GM23248 (cell line): ENCODE measurements around the gene IQSEC1. TPM values are rescaled to one million over a fixed set of nuclear protein-coding genes. Genes with fewer than 3 reads are reported as not detected.

Source experiments
- DNase-seq: peaks from one replicate; pipeline ENCODE4 v3.0.0-alpha.2; 2015
- H2AFZ ChIP-seq: fragments of 200-600 bp; sonication (generic); 2 replicates; pipeline ENCODE4 v1.6.1; 2016; ENCODE audit warnings: antibody characterized with exemption
- H3F3A ChIP-seq: fragments of 200-600 bp; sonication (generic); 2 replicates; pipeline ENCODE4 v1.6.1; 2016; ENCODE audit warnings: mild to moderate bottlenecking, antibody characterized with exemption, mixed run types; ENCODE audit not compliant: insufficient read depth
- H3K27ac ChIP-seq: fragments of 200-600 bp; sonication (generic); 2 replicates; pipeline ENCODE4 v1.5.1; 2016; ENCODE audit warnings: mild to moderate bottlenecking
- H3K27me3 ChIP-seq: fragments of 200-600 bp; sonication (generic); replicated peaks from 2 replicates; pipeline ENCODE4 v1.6.1; 2016; ENCODE audit warnings: mild to moderate bottlenecking; ENCODE audit not compliant: insufficient read depth
- H3K36me3 ChIP-seq: fragments of 200-600 bp; sonication (generic); 2 replicates; pipeline ENCODE4 v1.6.1; 2016; ENCODE audit warnings: low read depth, mild to moderate bottlenecking
- H3K4me1 ChIP-seq: fragments of 200-600 bp; sonication (generic); 2 replicates; pipeline ENCODE4 v1.6.1; 2016; ENCODE audit warnings: mild to moderate bottlenecking; ENCODE audit not compliant: insufficient read depth
- H3K4me2 ChIP-seq: fragments of 200-600 bp; sonication (generic); one replicate; pipeline ENCODE4 v1.6.1; 2016; ENCODE audit warnings: mild to moderate bottlenecking; ENCODE audit not compliant: unreplicated experiment
- H3K4me3 ChIP-seq: fragments of 200-600 bp; sonication (generic); 2 replicates; pipeline ENCODE4 v1.5.1; 2016; ENCODE audit warnings: mild to moderate bottlenecking
- H3K79me2 ChIP-seq: fragments of 200-600 bp; sonication (generic); 2 replicates; pipeline ENCODE4 v1.6.1; 2016; ENCODE audit warnings: mild to moderate bottlenecking; ENCODE audit not compliant: insufficient read depth
- H3K9ac ChIP-seq: fragments of 200-600 bp; sonication (generic); 2 replicates; pipeline ENCODE4 v1.6.1; 2016; ENCODE audit warnings: mild to moderate bottlenecking
- H3K9me2 ChIP-seq: fragments of 200-600 bp; sonication (generic); 2 replicates; pipeline ENCODE4 v1.6.1; 2016; ENCODE audit warnings: mixed run types, mild to moderate bottlenecking, moderate library complexity; ENCODE audit not compliant: insufficient read depth
- H3K9me3 ChIP-seq: fragments of 200-600 bp; sonication (generic); one replicate; pipeline ENCODE4 v1.6.1; 2017; ENCODE audit warnings: low read depth
- H4K20me1 ChIP-seq: fragments of 200-600 bp; sonication (generic); 2 replicates; pipeline ENCODE4 v1.6.0; 2016; ENCODE audit not compliant: insufficient read depth
- EZH2 ChIP-seq: fragments of 200-600 bp; sonication (generic); IDR thresholded peaks from 2 replicates; pipeline ENCODE4 v1.6.1; 2018; ENCODE audit warnings: antibody characterized with exemption, mild to moderate bottlenecking; ENCODE audit not compliant: insufficient read depth, poor library complexity, severe bottlenecking
- EZH2phosphoT487 ChIP-seq: fragments of 200-600 bp; sonication (generic); IDR thresholded peaks from 2 replicates; pipeline ENCODE4 v1.6.1; 2018; ENCODE audit warnings: antibody characterized with exemption, moderate library complexity, mild to moderate bottlenecking, low read depth; ENCODE audit not compliant: insufficient read depth
- WGBS, 2 experiments: methylation state at CpG; one replicate each; pipeline ENCODE4 v1.1.6; 2015 to 2017; ENCODE audit warnings: low lambda C conversion rate in 2 of 2, low coverage in 1 of 2; ENCODE audit errors: missing lambda C conversion rate in 2 of 2; 5-methylcytosine and 5-hydroxymethylcytosine counted together
- in situ Hi-C: fragments of 300-500 bp; cut with MboI; formaldehyde crosslinking; loops from 2 replicates; pipeline ENCODE4 v1.15.0; 2020
- polyA plus RNA-seq: library from polyadenylated mRNA; unstranded; fragments of >200 nt; fragmentation: Nextera tagmentation; extraction: Ambion mirVana; gene quantifications from 2 replicates; pipeline ENCODE4 v1.2.1, GENCODE V29; 2016
- total RNA-seq: library from RNA; depleted of rRNA; stranded (reverse); fragments of >200 nt; shearing (Covaris generic); gene quantifications from 2 replicates; pipeline ENCODE4 v1.2.3, GENCODE V29; 2014

IQSEC1 gene
- total and polyA plus RNA-seq, 2 experiments from 2014 or later = 5.1 to 21.6 TPM

GRCh38 chr3:13008155-13008995 lies 64.9 kb downstream of the IQSEC1 start:
- Histone ChIP-seq H3K4me1 (no peaks in the 10 kb centered on the region), H3K27me3 (peaks cover 10% of the 10 kb centered on the region), H3K27ac (no peak overlapping the region), H3K9ac (no peak overlapping the region), H3K9me2 (no peaks in the 10 kb centered on the region), H3K79me2 (no peaks in the 10 kb centered on the region), H2AFZ (no peak overlapping the region), H3F3A (no peaks in the 10 kb centered on the region), H4K20me1 (no peaks in the 10 kb centered on the region), H3K4me2 (no peak overlapping the region), H3K36me3 (no peaks in the 10 kb centered on the region), H3K4me3 (no peak overlapping the region), H3K9me3 (no peaks in the 10 kb centered on the region)
- no peak for DNase-seq
- in situ Hi-C loops = no loop called here
- WGBS, 2 experiments = 52 to 59% methylated on average over 17 of the region's 17 CpGs
- TF ChIP-seq EZH2 = no peak
- no peak for TF ChIP-seq EZH2phosphoT487

DNA sequence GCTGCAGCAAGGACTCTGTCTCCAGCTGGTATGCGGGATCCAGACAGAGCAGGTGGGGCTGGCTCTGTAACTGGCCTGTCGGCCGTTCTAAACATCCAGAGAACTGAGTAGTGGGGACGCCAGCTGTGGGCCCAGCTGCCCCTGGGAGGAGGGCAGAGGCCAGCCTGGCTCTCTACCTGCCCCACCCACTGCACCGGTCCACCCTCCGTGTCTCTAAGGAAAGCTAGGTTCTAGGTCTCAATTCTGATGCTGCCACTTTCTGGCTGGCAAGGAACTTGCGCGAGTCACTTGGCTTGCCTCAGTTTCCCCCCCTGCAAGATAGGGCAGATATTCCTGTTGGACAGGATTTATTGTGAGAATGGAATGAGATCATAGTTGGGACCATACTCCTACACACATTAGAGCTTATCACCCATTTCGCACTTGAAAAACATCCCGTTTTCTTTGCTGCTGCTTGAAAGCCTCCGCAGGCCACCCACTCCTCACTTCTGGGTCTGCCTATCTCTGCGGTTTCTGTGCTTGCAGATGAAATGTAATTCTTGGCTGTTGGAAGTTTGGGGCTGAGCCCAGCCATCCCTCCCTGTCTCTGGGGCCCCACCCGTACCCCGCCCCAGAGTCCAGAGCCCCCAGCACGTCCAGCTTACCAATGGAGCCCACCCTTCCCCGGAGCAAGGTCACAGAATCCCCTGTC lies 65.8 kb downstream of the IQSEC1 start:
- Histone ChIP-seq H3K36me3 (no peaks in the 10 kb centered on the region), H3K9me2 (no peaks in the 10 kb centered on the region), H3K79me2 (no peaks in the 10 kb centered on the region), H3K27ac (no peak overlapping the region), H3K4me3 (no peak overlapping the region), H3K9me3 (no peaks in the 10 kb centered on the region), H3F3A (no peaks in the 10 kb centered on the region), H3K9ac (no peak overlapping the region), H3K4me2 (no peak overlapping the region), H3K4me1 (no peaks in the 10 kb centered on the region), H2AFZ (no peak overlapping the region), H3K27me3 (peaks cover 10% of the 10 kb centered on the region), H4K20me1 (no peaks in the 10 kb centered on the region)
- no peak for DNase-seq
- 50 to 57% methylated on average over 15 to 16 of the region's 16 CpGs for WGBS, 2 experiments
- TF ChIP-seq EZH2phosphoT487 (no peak), EZH2 (no peak)
- in situ Hi-C loops = no loop called here

- no peak overlapping the region for H3K27ac ChIP-seq
- in situ Hi-C loops = no loop called here
- no peaks in the 10 kb centered on the region for H3K9me3 ChIP-seq
- H3K79me2 ChIP-seq = no peaks in the 10 kb centered on the region
- H4K20me1 ChIP-seq = no peaks in the 10 kb centered on the region
- no peak overlapping the region for H3K4me3 ChIP-seq
- no peaks in the 10 kb centered on the region for H3K4me1 ChIP-seq
- peaks cover 10% of the 10 kb centered on the region for H3K27me3 ChIP-seq
- WGBS, 2 experiments = 57 to 64% methylated on average over 17 of the region's 17 CpGs
- TF ChIP-seq EZH2 (no peak), EZH2phosphoT487 (no peak)
- no peak overlapping the region for H2AFZ ChIP-seq
- DNase-seq = no peak
- no peaks in the 10 kb centered on the region for H3K9me2 ChIP-seq
- no peak overlapping the region for H3K4me2 ChIP-seq
- no peaks in the 10 kb centered on the region for H3F3A ChIP-seq
- H3K36me3 ChIP-seq = no peaks in the 10 kb centered on the region
- no peak overlapping the region for H3K9ac ChIP-seq
Measured at GRCh38 chr3:13006216-13006990, 66.8 kb downstream of the IQSEC1 start.

- Histone ChIP-seq H3K9me3 (no peaks in the 10 kb centered on the region), H3K27ac (no peak overlapping the region), H3K36me3 (no peaks in the 10 kb centered on the region), H3K79me2 (no peaks in the 10 kb centered on the region), H3K9ac (no peak overlapping the region), H3K4me2 (no peak overlapping the region), H3K4me3 (no peak overlapping the region), H3K27me3 (peaks cover 10% of the 10 kb centered on the region), H3K9me2 (no peaks in the 10 kb centered on the region), H2AFZ (no peak overlapping the region), H3K4me1 (no peaks in the 10 kb centered on the region), H3F3A (no peaks in the 10 kb centered on the region), H4K20me1 (no peaks in the 10 kb centered on the region)
- TF ChIP-seq EZH2 (no peak), EZH2phosphoT487 (no peak)
- 89 to 94% methylated on average over 5 of the region's 5 CpGs for WGBS, 2 experiments
- in situ Hi-C loops = no loop called here
- DNase-seq = no peak
Measured at GRCh38 chr3:13005301-13005700, 67.9 kb downstream of the IQSEC1 start.
